Loucy (cell line): ENCODE measurements around the gene ARHGEF26.

Source experiments
- H2AFZ ChIP-seq: fragments of 200-600 bp; sonication (generic); 2 replicates; pipeline ENCODE4 v1.6.0; 2016; ENCODE audit warnings: antibody characterized with exemption, mild to moderate bottlenecking, low read length, moderate library complexity
- H3F3A ChIP-seq: fragments of 200-600 bp; 2 replicates; pipeline ENCODE4 v1.6.0; 2016; ENCODE audit warnings: antibody characterized with exemption, low read depth, mild to moderate bottlenecking
- H3K27me3 ChIP-seq: fragments of 200-600 bp; sonication (generic); 2 replicates; pipeline ENCODE4 v1.6.1; 2014; ENCODE audit warnings: low read length, mild to moderate bottlenecking; ENCODE audit not compliant: insufficient read depth, poor library complexity, severe bottlenecking
- H3K36me3 ChIP-seq: fragments of 200-600 bp; sonication (generic); 2 replicates; pipeline ENCODE4 v1.6.1; 2016; ENCODE audit warnings: low read length; ENCODE audit not compliant: insufficient read depth
- H3K4me1 ChIP-seq: fragments of 200-600 bp; sonication (generic); 2 replicates; pipeline ENCODE4 v1.5.1; 2014; ENCODE audit warnings: low read length, mild to moderate bottlenecking; ENCODE audit not compliant: insufficient read depth, poor library complexity, severe bottlenecking
- H3K4me2 ChIP-seq: fragments of 200-600 bp; sonication (generic); 2 replicates; pipeline ENCODE4 v1.6.0; 2014; ENCODE audit warnings: antibody characterized with exemption, low read length, low read depth, mild to moderate bottlenecking; ENCODE audit not compliant: poor library complexity, severe bottlenecking
- H3K4me3 ChIP-seq: fragments of 200-600 bp; sonication (generic); 2 replicates; pipeline ENCODE4 v1.5.1; 2014; ENCODE audit warnings: low read length, mild to moderate bottlenecking, mixed read lengths; ENCODE audit not compliant: poor library complexity, severe bottlenecking
- H3K79me2 ChIP-seq: fragments of 200-600 bp; sonication (generic); 2 replicates; pipeline ENCODE4 v1.6.1; 2014; ENCODE audit warnings: low read length; ENCODE audit not compliant: insufficient read depth
- H3K9ac ChIP-seq: fragments of 200-600 bp; sonication (generic); 2 replicates; pipeline ENCODE4 v1.6.0; 2014; ENCODE audit warnings: mild to moderate bottlenecking, low read depth, low read length, moderate library complexity; ENCODE audit not compliant: poor library complexity, severe bottlenecking
- H3K9me2 ChIP-seq: fragments of 200-600 bp; sonication (generic); replicated peaks from 2 replicates; pipeline ENCODE4 v1.6.1; 2016; ENCODE audit warnings: low read depth, low read length, mixed read lengths
- H3K9me3 ChIP-seq: fragments of 200-600 bp; sonication (generic); 2 replicates; pipeline ENCODE4 v1.6.1; 2014; ENCODE audit warnings: mild to moderate bottlenecking, antibody characterized with exemption, low read length, low read depth; ENCODE audit not compliant: insufficient read depth
- H4K20me1 ChIP-seq: fragments of 200-600 bp; sonication (generic); 2 replicates; pipeline ENCODE4 v1.6.0; 2014; ENCODE audit warnings: antibody characterized with exemption, low read length, mild to moderate bottlenecking; ENCODE audit not compliant: insufficient read depth, poor library complexity, severe bottlenecking
- CTCF ChIP-seq: fragments of 200-600 bp; sonication (generic); conservative IDR thresholded peaks from 2 replicates; pipeline ENCODE4 v1.5.1; 2014; ENCODE audit warnings: mild to moderate bottlenecking, antibody characterized with exemption, low read length
- EZH2phosphoT487 ChIP-seq: fragments of 200-600 bp; IDR thresholded peaks from 2 replicates; pipeline ENCODE4 v1.6.1; 2018; ENCODE audit warnings: antibody characterized with exemption, mild to moderate bottlenecking, moderate library complexity, borderline replicate concordance

The ARHGEF26 gene

GRCh38 chr3:154170300-154170699, 49.1 kb downstream of the ARHGEF26 start:
- Histone ChIP-seq H4K20me1 (no peaks in the 10 kb centered on the region), H3K4me2 (no peak overlapping the region), H3K4me1 (no peaks in the 10 kb centered on the region), H3K9ac (no peak overlapping the region), H3K4me3 (no peak overlapping the region), H3K36me3 (no peaks in the 10 kb centered on the region), H3K27me3 (no peaks in the 10 kb centered on the region), H2AFZ (no peak overlapping the region), H3K9me2 (no peaks in the 10 kb centered on the region), H3K9me3 (no peaks in the 10 kb centered on the region), H3K79me2 (no peaks in the 10 kb centered on the region), H3F3A (no peaks in the 10 kb centered on the region)
- TF ChIP-seq EZH2phosphoT487 = no peak
- no peak for TF ChIP-seq CTCF

GRCh38 chr3:154175041-154175440, 53.9 kb downstream of the ARHGEF26 start:
- TF ChIP-seq CTCF = no peak
- no peak for TF ChIP-seq EZH2phosphoT487
- no peaks in the 10 kb centered on the region for H3K27me3 ChIP-seq

GRCh38 chr3:154176036-154176435, 54.8 kb downstream of the ARHGEF26 start:
- Histone ChIP-seq H3K9me2 (no peaks in the 10 kb centered on the region), H3K79me2 (no peaks in the 10 kb centered on the region), H2AFZ (no peak overlapping the region; the same call in 1 of the 2 replicates), H3F3A (no peaks in the 10 kb centered on the region), H3K9ac (no peak overlapping the region), H3K9me3 (no peaks in the 10 kb centered on the region), H3K4me3 (no peak overlapping the region), H3K4me2 (no peak overlapping the region), H3K4me1 (no peaks in the 10 kb centered on the region), H3K36me3 (no peaks in the 10 kb centered on the region), H3K27me3 (no peaks in the 10 kb centered on the region), H4K20me1 (no peaks in the 10 kb centered on the region)
- no peak for TF ChIP-seq EZH2phosphoT487

More at GRCh38 chr3:154175041-154175440, 53.9 kb downstream of the ARHGEF26 start:
- Histone ChIP-seq H3K9me3 (no peaks in the 10 kb centered on the region), H4K20me1 (no peaks in the 10 kb centered on the region), H3K79me2 (no peaks in the 10 kb centered on the region), H3K36me3 (no peaks in the 10 kb centered on the region), H3K4me1 (no peaks in the 10 kb centered on the region), H3K9me2 (no peaks in the 10 kb centered on the region), H3F3A (no peaks in the 10 kb centered on the region), H2AFZ (no peak overlapping the region), H3K4me2 (no peak overlapping the region), H3K9ac (no peak overlapping the region), H3K4me3 (no peak overlapping the region)

- Histone ChIP-seq H3K9me3 (no peaks in the 10 kb centered on the region), H2AFZ (no peak overlapping the region), H3K9me2 (no peaks in the 10 kb centered on the region), H3K79me2 (no peaks in the 10 kb centered on the region), H3F3A (no peaks in the 10 kb centered on the region), H4K20me1 (no peaks in the 10 kb centered on the region), H3K9ac (no peak overlapping the region), H3K4me2 (no peak overlapping the region), H3K4me1 (no peaks in the 10 kb centered on the region), H3K4me3 (no peak overlapping the region), H3K36me3 (no peaks in the 10 kb centered on the region), H3K27me3 (no peaks in the 10 kb centered on the region)
- TF ChIP-seq EZH2phosphoT487 = no peak
- no peak for TF ChIP-seq CTCF
These were observed 56.2 kb downstream of the ARHGEF26 start for GRCh38 chr3:154177406-154177805.
